ENCODE results near the gene TOM1L1. TPM values are rescaled to one million over a fixed set of nuclear protein-coding genes. Genes with fewer than 3 reads are reported as not detected.

TOM1L1 gene
- total and polyA plus RNA-seq, 2 of the 8 experiments (the other 6 are each of a cell fraction or from before 2014, with no cell fraction given) = 47.0 to 60.8 TPM

DNA sequence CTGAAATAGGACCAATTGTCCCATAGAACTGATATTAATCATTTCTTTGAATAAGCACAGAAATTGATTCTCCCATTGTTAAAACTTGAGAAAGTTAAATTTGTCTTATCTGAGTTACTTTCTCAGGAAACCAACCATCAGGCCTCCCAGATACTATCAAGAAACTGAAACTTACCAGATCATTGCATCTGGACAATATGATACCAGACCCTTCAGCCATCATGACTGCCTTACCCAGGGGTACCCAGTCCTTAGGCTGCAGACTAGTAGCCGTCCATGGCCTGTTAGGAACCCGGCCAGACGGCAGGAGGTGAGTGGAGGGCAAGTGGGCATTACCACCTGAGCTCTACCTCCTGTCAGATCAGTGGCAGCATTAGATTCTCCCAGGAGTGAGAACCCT lies 75.7 kb downstream of the TOM1L1 start (continued):
- TF ChIP-seq TEAD4 (IDR thresholded peaks at IDR 0.05; ENCODE audit: low read depth, low read length) (no peak), JUN (IDR thresholded peaks at IDR 0.05; ENCODE audit: low read depth, low read length) (no peak), CHD2 (IDR thresholded peaks at IDR 0.05; ENCODE audit: low read length) (no peak), BCL11A (IDR thresholded peaks at IDR 0.05; ENCODE audit: low read depth in 2 of 2, low read length in 2 of 2) (no peak)
